SK-N-SH (cell line): Measurements from ENCODE around the gene MANF. TPM values are rescaled to one million over a fixed set of nuclear protein-coding genes. Genes with fewer than 3 reads are reported as not detected.
A peak's percentile ranks its signal among the peaks of the same experiment; 100 is the strongest.

Experiments
- CTCF ChIA-PET: fragments of 300-600, 350-600 bp; formaldehyde crosslinking; extraction: SDS; loops from one replicate; lab custom pipeline; 2021; lab: Yijun Ruan, JAX
- POLR2A ChIA-PET: fragments of 350-600 bp; sonication (Branson Sonifier 250); formaldehyde crosslinking; extraction: SDS; loops from one replicate; lab custom pipeline; 2020; ENCODE audit warnings: antibody characterized with exemption, inconsistent platforms; lab: Yijun Ruan, JAX
- DNase-seq: peaks from one replicate; pipeline ENCODE4 v3.0.0; 2012
- H2AFZ ChIP-seq: fragments of 200-600 bp; sonication (generic); 2 replicates; pipeline ENCODE4 v1.8.1; 2016; ENCODE audit warnings: antibody characterized with exemption, mild to moderate bottlenecking, low read depth
- H3F3A ChIP-seq: fragments of 200-600 bp; sonication (generic); replicated peaks from 2 replicates; pipeline ENCODE3; 2016; ENCODE audit warnings: antibody characterized with exemption, mild to moderate bottlenecking; ENCODE audit not compliant: insufficient read depth
- H3K27ac ChIP-seq, 2 experiments: fragments of 200-500 bp in 1 of 2; fragments of 200-600 bp in 1 of 2; sonication (Bioruptor generic) in 1 of 2; sonication (generic), shearing (Covaris generic) in 1 of 2; 2 replicates each; pipeline versions ENCODE4 v1.5.1 to v1.6.1; 2014 to 2016; ENCODE audit warnings: low read depth in 2 of 2, inconsistent platforms in 1 of 2, low read length in 1 of 2, mild to moderate bottlenecking in 1 of 2, mixed read lengths in 1 of 2
- H3K27me3 ChIP-seq: fragments of 200-600 bp; sonication (generic), shearing (Covaris generic); 2 replicates; pipeline ENCODE4 v1.6.1; 2016; ENCODE audit warnings: mixed run types; ENCODE audit not compliant: insufficient read depth
- H3K36me3 ChIP-seq, 2 experiments: fragments of 200-500 bp in 1 of 2; fragments of 200-600 bp in 1 of 2; sonication (Bioruptor generic) in 1 of 2; sonication (generic) in 1 of 2; replicated peaks in 1 of 2; 2 replicates each; pipeline versions ENCODE3 to v1.5.1; 2014 to 2016; ENCODE audit warnings: low read length in 1 of 2, mild to moderate bottlenecking in 1 of 2; ENCODE audit not compliant: insufficient read depth in 2 of 2, control insufficient read depth in 1 of 2
- H3K4me1 ChIP-seq, 2 experiments: fragments of 200-500 bp in 1 of 2; fragments of 200-600 bp in 1 of 2; sonication (Bioruptor generic) in 1 of 2; sonication (generic), shearing (Covaris generic) in 1 of 2; 2 replicates each; pipeline versions ENCODE4 v1.5.1 to v1.6.1; 2014 to 2016; ENCODE audit warnings: low read depth in 1 of 2, low read length in 1 of 2, mixed run types in 1 of 2; ENCODE audit not compliant: insufficient read depth in 2 of 2, control insufficient read depth in 1 of 2
- H3K4me2 ChIP-seq: fragments of 200-600 bp; sonication (generic), shearing (Covaris generic); 2 replicates; pipeline ENCODE4 v1.6.1; 2017; ENCODE audit warnings: mixed run types
- H3K4me3 ChIP-seq, 2 experiments: fragments of 200-500 bp in 1 of 2; fragments of 200-600 bp in 1 of 2; sonication (Bioruptor generic) in 1 of 2; sonication (generic), shearing (Covaris generic) in 1 of 2; 2 replicates each; pipeline versions ENCODE4 v1.5.1 to v1.8.1; 2014 to 2016; ENCODE audit warnings: low read depth in 2 of 2, inconsistent platforms in 1 of 2, low read length in 1 of 2, mild to moderate bottlenecking in 1 of 2, mixed read lengths in 1 of 2, moderate library complexity in 1 of 2
- H3K79me2 ChIP-seq: fragments of 200-600 bp; sonication (generic); 2 replicates; pipeline ENCODE4 v1.8.1; 2017; ENCODE audit warnings: mild to moderate bottlenecking; ENCODE audit not compliant: insufficient read depth
- H3K9ac ChIP-seq: fragments of 200-600 bp; sonication (generic); 2 replicates; pipeline ENCODE4 v1.6.1; 2017; ENCODE audit warnings: mixed run types
- H3K9me2 ChIP-seq: fragments of 200-600 bp; sonication (generic); 2 replicates; pipeline ENCODE4 v1.6.1; 2017; ENCODE audit warnings: mixed run types
- H3K9me3 ChIP-seq: fragments of 200-600 bp; sonication (generic); 2 replicates; pipeline ENCODE4 v1.6.1; 2017; ENCODE audit warnings: mixed run types, mild to moderate bottlenecking, moderate library complexity
- H4K20me1 ChIP-seq: fragments of 200-600 bp; sonication (generic); 2 replicates; pipeline ENCODE4 v1.6.1; 2017; ENCODE audit warnings: mild to moderate bottlenecking, mixed run types; ENCODE audit not compliant: insufficient read depth
- GATA2 ChIP-seq: sonication (generic); formaldehyde crosslinking; IDR thresholded peaks from 2 replicates; pipeline ENCODE4 v1.5.0; 2020; ENCODE audit warnings: mild to moderate bottlenecking, missing genetic modification reagents
- RAD21 ChIP-seq: IDR thresholded peaks from 2 replicates; pipeline ENCODE4 v1.6.1; 2012; ENCODE audit warnings: mild to moderate bottlenecking, low read length
- SIN3A ChIP-seq: IDR thresholded peaks from 2 replicates; pipeline ENCODE4 v1.6.1; 2012; ENCODE audit warnings: low read depth, mild to moderate bottlenecking, low read length, moderate library complexity, borderline replicate concordance
- SMC3 ChIP-seq: IDR thresholded peaks from 2 replicates; pipeline ENCODE4 v1.6.1; 2012; ENCODE audit warnings: low read depth, low read length, improper control_type of control experiment
- TEAD4 ChIP-seq: IDR thresholded peaks from 2 replicates; pipeline ENCODE4 v1.4.0; 2012; ENCODE audit warnings: mild to moderate bottlenecking, borderline replicate concordance; ENCODE audit not compliant: insufficient read depth
- WGBS: methylation state at CpG from one replicate; pipeline ENCODE4 v1.1.6; 2017; ENCODE audit warnings: low lambda C conversion rate; 5-methylcytosine and 5-hydroxymethylcytosine counted together
- polyA plus RNA-seq, 3 experiments: library from polyadenylated mRNA; depleted of rRNA; stranded (reverse); fragments of >200 nt; gene quantifications; 2 replicates each; pipeline ENCODE4 v1.2.3, GENCODE V29; 2012
- TF ChIP-seq, protein P1 (sequence below): fragments of 200-600 bp; sonication (generic); IDR thresholded peaks from 2 replicates; pipeline ENCODE4 v1.6.1; 2017; ENCODE audit warnings: antibody characterized with exemption, mild to moderate bottlenecking, moderate library complexity
- TF ChIP-seq, protein P2 (sequence below): fragments of 150-350 bp; IDR thresholded peaks from 2 replicates; pipeline ENCODE4 v1.6.1; 2016; ENCODE audit warnings: mild to moderate bottlenecking, low read depth, low read length
- TF ChIP-seq, protein P3 (sequence below): fragments of 150-350 bp; IDR thresholded peaks from 2 replicates; pipeline ENCODE4 v1.6.1; 2017; ENCODE audit warnings: antibody characterized with exemption, low read length, low read depth, borderline replicate concordance
- TF ChIP-seq, protein P4 (sequence below): IDR thresholded peaks from 2 replicates; pipeline ENCODE4 v1.4.0; 2012; ENCODE audit warnings: low read depth, borderline replicate concordance
- TF ChIP-seq, protein P5 (sequence below): IDR thresholded peaks from 2 replicates; pipeline ENCODE4 v1.4.0; 2012; ENCODE audit warnings: low read depth

The MANF gene
- polyA plus RNA-seq, 1 of the 3 experiments (the other 2 are of a cell fraction): 121 TPM

DNA sequence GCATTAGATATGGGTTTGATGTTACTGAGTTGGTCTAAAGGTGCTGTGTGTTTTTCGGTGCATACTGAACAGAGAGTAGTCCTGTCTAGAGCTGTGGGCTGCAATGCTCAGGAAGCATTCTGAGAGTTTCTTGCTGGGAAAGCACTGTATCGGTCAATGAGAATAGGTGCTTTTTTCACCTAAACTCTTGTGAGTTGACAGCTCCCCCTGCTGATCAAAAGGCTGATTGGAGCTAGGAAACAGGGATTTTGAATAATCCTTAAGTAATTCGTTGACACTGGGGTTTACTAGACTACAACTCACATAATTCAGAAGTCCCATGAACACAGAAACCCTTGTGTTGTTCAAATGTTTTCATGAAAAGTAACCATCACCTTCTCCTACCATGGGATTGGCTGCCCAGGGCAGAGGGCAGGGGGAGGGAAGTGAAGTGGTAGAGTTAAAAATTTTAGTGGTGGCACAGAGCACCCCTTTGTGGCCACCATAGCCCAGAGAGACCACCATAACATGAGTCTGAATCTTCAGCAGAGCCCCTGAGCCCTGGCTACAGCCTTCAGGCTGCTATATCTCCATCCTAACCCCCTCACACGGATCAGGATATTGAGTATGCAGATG is 13.0 kb upstream of the MANF start:
- TF ChIP-seq RAD21 (peak; percentile 85), GATA2 (CRISPR knock-in tag) (no peak), SIN3A (no peak), SMC3 (peak; percentile 73), TEAD4 (no peak)
- TF ChIP-seq, protein P1, sequence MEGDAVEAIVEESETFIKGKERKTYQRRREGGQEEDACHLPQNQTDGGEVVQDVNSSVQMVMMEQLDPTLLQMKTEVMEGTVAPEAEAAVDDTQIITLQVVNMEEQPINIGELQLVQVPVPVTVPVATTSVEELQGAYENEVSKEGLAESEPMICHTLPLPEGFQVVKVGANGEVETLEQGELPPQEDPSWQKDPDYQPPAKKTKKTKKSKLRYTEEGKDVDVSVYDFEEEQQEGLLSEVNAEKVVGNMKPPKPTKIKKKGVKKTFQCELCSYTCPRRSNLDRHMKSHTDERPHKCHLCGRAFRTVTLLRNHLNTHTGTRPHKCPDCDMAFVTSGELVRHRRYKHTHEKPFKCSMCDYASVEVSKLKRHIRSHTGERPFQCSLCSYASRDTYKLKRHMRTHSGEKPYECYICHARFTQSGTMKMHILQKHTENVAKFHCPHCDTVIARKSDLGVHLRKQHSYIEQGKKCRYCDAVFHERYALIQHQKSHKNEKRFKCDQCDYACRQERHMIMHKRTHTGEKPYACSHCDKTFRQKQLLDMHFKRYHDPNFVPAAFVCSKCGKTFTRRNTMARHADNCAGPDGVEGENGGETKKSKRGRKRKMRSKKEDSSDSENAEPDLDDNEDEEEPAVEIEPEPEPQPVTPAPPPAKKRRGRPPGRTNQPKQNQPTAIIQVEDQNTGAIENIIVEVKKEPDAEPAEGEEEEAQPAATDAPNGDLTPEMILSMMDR: peak; percentile 90
- TF ChIP-seq, protein P2, sequence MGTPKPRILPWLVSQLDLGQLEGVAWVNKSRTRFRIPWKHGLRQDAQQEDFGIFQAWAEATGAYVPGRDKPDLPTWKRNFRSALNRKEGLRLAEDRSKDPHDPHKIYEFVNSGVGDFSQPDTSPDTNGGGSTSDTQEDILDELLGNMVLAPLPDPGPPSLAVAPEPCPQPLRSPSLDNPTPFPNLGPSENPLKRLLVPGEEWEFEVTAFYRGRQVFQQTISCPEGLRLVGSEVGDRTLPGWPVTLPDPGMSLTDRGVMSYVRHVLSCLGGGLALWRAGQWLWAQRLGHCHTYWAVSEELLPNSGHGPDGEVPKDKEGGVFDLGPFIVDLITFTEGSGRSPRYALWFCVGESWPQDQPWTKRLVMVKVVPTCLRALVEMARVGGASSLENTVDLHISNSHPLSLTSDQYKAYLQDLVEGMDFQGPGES: no peak
- TF ChIP-seq, protein P3, sequence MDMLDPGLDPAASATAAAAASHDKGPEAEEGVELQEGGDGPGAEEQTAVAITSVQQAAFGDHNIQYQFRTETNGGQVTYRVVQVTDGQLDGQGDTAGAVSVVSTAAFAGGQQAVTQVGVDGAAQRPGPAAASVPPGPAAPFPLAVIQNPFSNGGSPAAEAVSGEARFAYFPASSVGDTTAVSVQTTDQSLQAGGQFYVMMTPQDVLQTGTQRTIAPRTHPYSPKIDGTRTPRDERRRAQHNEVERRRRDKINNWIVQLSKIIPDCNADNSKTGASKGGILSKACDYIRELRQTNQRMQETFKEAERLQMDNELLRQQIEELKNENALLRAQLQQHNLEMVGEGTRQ: no peak
- TF ChIP-seq, protein P4, sequence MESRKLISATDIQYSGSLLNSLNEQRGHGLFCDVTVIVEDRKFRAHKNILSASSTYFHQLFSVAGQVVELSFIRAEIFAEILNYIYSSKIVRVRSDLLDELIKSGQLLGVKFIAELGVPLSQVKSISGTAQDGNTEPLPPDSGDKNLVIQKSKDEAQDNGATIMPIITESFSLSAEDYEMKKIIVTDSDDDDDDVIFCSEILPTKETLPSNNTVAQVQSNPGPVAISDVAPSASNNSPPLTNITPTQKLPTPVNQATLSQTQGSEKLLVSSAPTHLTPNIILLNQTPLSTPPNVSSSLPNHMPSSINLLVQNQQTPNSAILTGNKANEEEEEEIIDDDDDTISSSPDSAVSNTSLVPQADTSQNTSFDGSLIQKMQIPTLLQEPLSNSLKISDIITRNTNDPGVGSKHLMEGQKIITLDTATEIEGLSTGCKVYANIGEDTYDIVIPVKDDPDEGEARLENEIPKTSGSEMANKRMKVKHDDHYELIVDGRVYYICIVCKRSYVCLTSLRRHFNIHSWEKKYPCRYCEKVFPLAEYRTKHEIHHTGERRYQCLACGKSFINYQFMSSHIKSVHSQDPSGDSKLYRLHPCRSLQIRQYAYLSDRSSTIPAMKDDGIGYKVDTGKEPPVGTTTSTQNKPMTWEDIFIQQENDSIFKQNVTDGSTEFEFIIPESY: no peak
- TF ChIP-seq, protein P5, sequence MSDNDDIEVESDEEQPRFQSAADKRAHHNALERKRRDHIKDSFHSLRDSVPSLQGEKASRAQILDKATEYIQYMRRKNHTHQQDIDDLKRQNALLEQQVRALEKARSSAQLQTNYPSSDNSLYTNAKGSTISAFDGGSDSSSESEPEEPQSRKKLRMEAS: no peak
- Histone ChIP-seq H3K27me3 (no peaks in the 10 kb centered on the region; the same call in 1 of the 2 replicates), H2AFZ (no peak overlapping the region), H3K27ac (no peak overlapping the region), H3K4me1 (no peaks in the 10 kb centered on the region), H3K36me3 (no peaks in the 10 kb centered on the region), H3K9ac (no peak overlapping the region), H3K79me2 (no peaks in the 10 kb centered on the region), H3K9me2 (no peaks in the 10 kb centered on the region), H3F3A (no peaks in the 10 kb centered on the region), H3K9me3 (no peaks in the 10 kb centered on the region), H3K4me3 (no peak overlapping the region; a peak in 1 of 4 replicates), H3K4me2 (no peak overlapping the region), H4K20me1 (no peaks in the 10 kb centered on the region)
- CTCF ChIA-PET: interaction anchor here (0.6 to 5.4 kb wide), 29 partner anchors 8 to 759 kb away, joined by 3 to 83 read pairs (median 4); partner anchors contain the start of genes DOCK3, MANF and MAPKAPK3
- 8% methylated on average over 4 of the region's 4 CpGs for WGBS
- DNase-seq: peak; percentile 56
- POLR2A ChIA-PET: no interaction called here
